K562 (cell line): ENCODE results near the gene SPRING1. TPM values are rescaled to one million over a fixed set of nuclear protein-coding genes. Genes with fewer than 3 reads are reported as not detected.

Experiments
- ATAC-seq: fragments of 200-7000 bp; cut with Tn5 transposase; 3 replicates; pipeline ENCODE4 v1.9.1; 2020; ENCODE audit warnings: moderate library complexity
- BruUV-seq: library from RNA; stranded (reverse); fragments of 400-500 nt; replicated peaks from 2 replicates; lab custom pipeline; 2021; lab: Mats Ljungman, UMichigan
- CTCF ChIA-PET: fragments of 300-600 bp; formaldehyde crosslinking; extraction: SDS; loops from one replicate; lab custom pipeline; 2021; ENCODE audit warnings: low intra/inter-chr PET ratio; lab: Yijun Ruan, JAX
- POLR2A ChIA-PET: fragments of 300-600, 350-650 bp; sonication (Branson Sonifier 250); formaldehyde crosslinking; extraction: SDS; loops from one replicate; lab custom pipeline; 2021; ENCODE audit warnings: antibody characterized with exemption, inconsistent platforms; lab: Yijun Ruan, JAX
- DNase-seq, 4 experiments: peaks; one replicate each; pipeline versions ENCODE4 v3.0.0 to v3.0.0-alpha.2; 2011 to 2018; ENCODE audit warnings: low spot score in 3 of 4, mixed read lengths in 3 of 4; ENCODE audit errors: extremely low read depth in 1 of 4
- FAIRE-seq: peaks from 2 replicates; lab custom pipeline; 2011; peaks lifted over from hg19 to GRCh38; lab: Jason Lieb, UNC
- H2AFZ ChIP-seq: 2 replicates; pipeline ENCODE4 v1.6.0; 2011; ENCODE audit warnings: low read depth, low read length, control low read depth, inconsistent platforms
- H3K27ac ChIP-seq: fragments of 200-600 bp; 3 replicates; pipeline ENCODE4 v1.8.0; 2011; ENCODE audit warnings: low read depth, mild to moderate bottlenecking, control low read depth, inconsistent platforms, low read length, moderate library complexity, mixed read lengths; ENCODE audit errors: extremely low read depth
- H3K27me3 ChIP-seq, 2 experiments: fragments of 300-600 bp in 1 of 2; 2 replicates in 1 of 2; 3 replicates in 1 of 2; pipeline versions ENCODE4 v1.6.0 to v1.8.0; 2011; ENCODE audit warnings: inconsistent platforms in 2 of 2, low read length in 2 of 2, mild to moderate bottlenecking in 1 of 2, mixed read lengths in 1 of 2, moderate library complexity in 1 of 2; ENCODE audit not compliant: control insufficient read depth in 2 of 2, insufficient read depth in 2 of 2
- H3K36me3 ChIP-seq: fragments of 300-600 bp; 3 replicates; pipeline ENCODE4 v1.8.0; 2011; ENCODE audit warnings: mild to moderate bottlenecking, low read length, inconsistent platforms; ENCODE audit not compliant: control insufficient read depth, insufficient read depth
- H3K4me1 ChIP-seq, 2 experiments: fragments of 200-600 bp in 1 of 2; replicated peaks in 1 of 2; 2 replicates in 1 of 2; 3 replicates in 1 of 2; pipeline versions ENCODE4 v1.5.1 to v1.8.0; 2011; ENCODE audit warnings: inconsistent platforms in 2 of 2, low read length in 2 of 2, mild to moderate bottlenecking in 1 of 2, mixed read lengths in 1 of 2, moderate library complexity in 1 of 2; ENCODE audit not compliant: control insufficient read depth in 2 of 2, insufficient read depth in 2 of 2
- H3K4me2 ChIP-seq: 2 replicates; pipeline ENCODE4 v1.6.1; 2011; ENCODE audit warnings: low read length, control low read depth, inconsistent platforms, mixed read lengths; ENCODE audit not compliant: insufficient read depth
- H3K4me3 ChIP-seq: fragments of 200-600 bp; sonication (generic), shearing (Covaris generic); 2 replicates; pipeline ENCODE4 v1.5.1; 2016; ENCODE audit warnings: control low read depth, inconsistent platforms
- H3K79me2 ChIP-seq: fragments of 200-600 bp; 3 replicates; pipeline ENCODE4 v1.8.0; 2011; ENCODE audit warnings: low read length, inconsistent platforms; ENCODE audit not compliant: control insufficient read depth, insufficient read depth
- H3K9ac ChIP-seq, 2 experiments: 2 replicates each; pipeline versions ENCODE4 v1.6.0 to v1.6.1; 2011; ENCODE audit warnings: low read depth in 2 of 2, low read length in 2 of 2, control low read depth in 1 of 2, inconsistent platforms in 1 of 2, mild to moderate bottlenecking in 1 of 2, mixed read lengths in 1 of 2; ENCODE audit not compliant: insufficient read depth in 1 of 2
- H3K9me1 ChIP-seq: one replicate; pipeline ENCODE4 v1.6.0; 2011; ENCODE audit warnings: inconsistent platforms, mild to moderate bottlenecking, low read length, moderate library complexity; ENCODE audit not compliant: control insufficient read depth, insufficient read depth
- H3K9me3 ChIP-seq: replicated peaks from 2 replicates; pipeline ENCODE4 v1.5.1; 2011; ENCODE audit warnings: low read depth, low read length, inconsistent platforms; ENCODE audit not compliant: control insufficient read depth, insufficient read depth
- H4K20me1 ChIP-seq: replicated peaks from 2 replicates; pipeline ENCODE4 v1.6.1; 2011; ENCODE audit warnings: low read length, inconsistent platforms, mixed read lengths; ENCODE audit not compliant: control insufficient read depth, insufficient read depth
- CBX5 ChIP-seq: IDR thresholded peaks from 2 replicates; pipeline ENCODE4 v1.6.1; 2014; ENCODE audit warnings: low read depth, borderline replicate concordance
- EWSR1 ChIP-seq: fragments of 450-650 bp; IDR thresholded peaks from 2 replicates; pipeline ENCODE4 v1.6.1; 2018; ENCODE audit warnings: borderline replicate concordance, mild to moderate bottlenecking, low read depth, moderate library complexity; ENCODE audit not compliant: partially characterized antibody
- KDM4B ChIP-seq, 2 experiments: fragments of 450-650 bp in 1 of 2; sonication (generic) in 1 of 2; IDR thresholded peaks; 2 replicates each; pipeline ENCODE4 v1.6.1; 2016 to 2017; ENCODE audit warnings: borderline replicate concordance in 2 of 2, antibody characterized with exemption in 1 of 2, low read depth in 1 of 2, mild to moderate bottlenecking in 1 of 2
- MYC ChIP-seq, 2 experiments: fragments of 250-450 bp in 1 of 2; sonication (Bioruptor Pico) in 1 of 2; IDR thresholded peaks; 2 replicates each; pipeline versions ENCODE4 v1.5.1 to v1.6.1; 2012 to 2021; ENCODE audit warnings: low read depth in 2 of 2, borderline replicate concordance in 1 of 2, improper control_type of control experiment in 1 of 2, low read length in 1 of 2, mild to moderate bottlenecking in 1 of 2, moderate library complexity in 1 of 2
- OTX1 ChIP-seq: fragments of 450-650 bp; formaldehyde crosslinking; IDR thresholded peaks from 2 replicates; pipeline ENCODE4 v1.4.0; 2022; ENCODE audit warnings: mild to moderate bottlenecking
- PPARD ChIP-seq: fragments of 250-450 bp; sonication (Bioruptor Pico); IDR thresholded peaks from 2 replicates; pipeline ENCODE4 v1.8.0; 2022; ENCODE audit warnings: inconsistent platforms, mild to moderate bottlenecking, moderate library complexity
- RAD51 ChIP-seq: fragments of 450-650 bp; IDR thresholded peaks from 2 replicates; pipeline ENCODE4 v1.7.1; 2016; ENCODE audit warnings: low read depth, mild to moderate bottlenecking, borderline replicate concordance
- SNRNP70 ChIP-seq: fragments of 200-400 bp; formaldehyde crosslinking; optimal IDR thresholded peaks from 2 replicates; pipeline ENCODE3; 2017; ENCODE audit warnings: low read depth, low read length
- ZNF511 ChIP-seq: sonication (generic); formaldehyde crosslinking; IDR thresholded peaks from 2 replicates; pipeline ENCODE4 v1.8.0; 2022; ENCODE audit warnings: mild to moderate bottlenecking, missing genetic modification reagents
- ZNF592 ChIP-seq: fragments of 450-650 bp; IDR thresholded peaks from 2 replicates; pipeline ENCODE4 v1.6.1; 2017; ENCODE audit warnings: antibody characterized with exemption, mild to moderate bottlenecking
- WGBS: fragments of 100-300 bp; shearing (Covaris generic); methylation state at CpG from one replicate; pipeline ENCODE4 v1.1.6; 2016; ENCODE audit warnings: low coverage, mixed read lengths; ENCODE audit not compliant: insufficient coverage; ENCODE audit errors: missing lambda C conversion rate; 5-methylcytosine and 5-hydroxymethylcytosine counted together
- in situ Hi-C: fragments of 300-500 bp; cut with MboI; formaldehyde crosslinking; loops from 4 replicates; pipeline ENCODE4 v1.15.0; 2018; ENCODE audit warnings: inconsistent platforms, mixed read lengths
- intact Hi-C: fragments of 100-400 bp; cut with micrococcal nuclease; formaldehyde crosslinking; loops from 2 replicates; pipeline ENCODE4 v1.14.2; 2022
- polyA plus RNA-seq, 8 experiments: library from polyadenylated mRNA; depleted of rRNA in 4 of 8; stranded (reverse) in 5 of 8; unstranded in 3 of 8; fragments of >200 nt; fragmentation: Nextera tagmentation in 2 of 8; fragmentation: Illumina TruSeq in 1 of 8; extraction: Ambion mirVana in 2 of 8; extraction: Trizol in 1 of 8; gene quantifications; 2 replicates each; pipeline versions ENCODE4 v1.2.1 to v1.2.3, GENCODE V29; 2011 to 2014; ENCODE audit warnings: inconsistent platforms in 1 of 8, missing spikeins in 1 of 8
- total RNA-seq, 7 experiments: library from RNA; depleted of rRNA in 6 of 7; stranded (reverse); fragments of >200 nt in 6 of 7; fragmentation: Illumina TruSeq in 2 of 7; extraction: Trizol in 2 of 7; gene quantifications; 2 replicates each; pipeline versions ENCODE4 v1.2.1 to v1.2.3, GENCODE V29; 2011 to 2021; ENCODE audit warnings: low replicate concordance in 1 of 7
- TF ChIP-seq, protein P1 (sequence below): sonication (generic); formaldehyde crosslinking; IDR thresholded peaks from 2 replicates; pipeline ENCODE4 v1.8.0; 2022; ENCODE audit warnings: mild to moderate bottlenecking, missing genetic modification reagents
- TF ChIP-seq, protein P2 (sequence below): sonication (generic); formaldehyde crosslinking; IDR thresholded peaks from 2 replicates; pipeline ENCODE4 v1.8.0; 2022; ENCODE audit warnings: mild to moderate bottlenecking, low read depth, missing genetic modification reagents

The SPRING1 gene
- total and polyA plus RNA-seq, 9 of the 15 experiments (the other 6 are each of a cell fraction or from before 2014, with no cell fraction given): 1.1 to 20.0 (median 8.0) TPM

- TF ChIP-seq, protein P1, sequence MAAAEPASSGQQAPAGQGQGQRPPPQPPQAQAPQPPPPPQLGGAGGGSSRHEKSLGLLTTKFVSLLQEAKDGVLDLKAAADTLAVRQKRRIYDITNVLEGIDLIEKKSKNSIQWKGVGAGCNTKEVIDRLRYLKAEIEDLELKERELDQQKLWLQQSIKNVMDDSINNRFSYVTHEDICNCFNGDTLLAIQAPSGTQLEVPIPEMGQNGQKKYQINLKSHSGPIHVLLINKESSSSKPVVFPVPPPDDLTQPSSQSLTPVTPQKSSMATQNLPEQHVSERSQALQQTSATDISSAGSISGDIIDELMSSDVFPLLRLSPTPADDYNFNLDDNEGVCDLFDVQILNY (CRISPR knock-in tag): no peak
- 0 out of 2 replicates have a peak, but pooled peaks have one; percentile 17 for TF ChIP-seq ZNF511 (CRISPR knock-in tag)
Observed at GRCh38 chr12:116750298-116750697, 12.4 kb upstream of the SPRING1 start (continued).

GRCh38 chr12:116749884-116750283 is 12.0 kb upstream of the SPRING1 start:
- POLR2A ChIA-PET: interaction anchor here (1.7 kb wide), 1 partner anchor 8 kb away, joined by 4 read pairs; no protein-coding TSS in a partner anchor
- Histone ChIP-seq H3K27ac (no peak overlapping the region), H4K20me1 (no peaks in the 10 kb centered on the region), H3K79me2 (no peaks in the 10 kb centered on the region), H3K4me1 (peaks cover 0 to 6% of the 10 kb centered on the region in 2 experiments; a peak in 2 of 5 replicates), H3K27me3 (peaks cover 16 to 17% of the 10 kb centered on the region in 2 experiments), H3K9me3 (no peaks in the 10 kb centered on the region), H2AFZ (no peak overlapping the region), H3K36me3 (no peaks in the 10 kb centered on the region), H3K4me3 (no peak overlapping the region), H3K4me2 (no peak overlapping the region), H3K9ac (no peak overlapping the region; a peak in 1 of 4 replicates), H3K9me1 (no peaks in the 10 kb centered on the region)
- no peak for FAIRE-seq
- no TSS peak for BruUV-seq
- no peak; the same call in 2 of the 3 replicates for ATAC-seq
- in situ Hi-C loops (no loop called here), intact Hi-C loops (no loop called here)
- CTCF ChIA-PET: no interaction called here
- no peak for DNase-seq
- whole genome bisulfite sequencing: 0% methylated on average over 4 of the region's 26 CpGs
- TF ChIP-seq MYC (IDR thresholded peaks at IDR 0.05; ENCODE audit: low read depth, low read length) (no peak), MYC (CRISPR knock-in tag; IDR thresholded peaks at IDR 0.05; ENCODE audit: borderline replicate concordance, low read depth) (no peak), KDM4B (IDR thresholded peaks at IDR 0.05; ENCODE audit: borderline replicate concordance in 2 of 2, low read depth in 1 of 2) (no peak), OTX1 (CRISPR knock-in tag) (no peak), PPARD (CRISPR knock-in tag) (no peak), ZNF592 (no peak), EWSR1 (no peak), CBX5 (no peak), SNRNP70 (no peak), RAD51 (no peak)
- TF ChIP-seq, protein P2, sequence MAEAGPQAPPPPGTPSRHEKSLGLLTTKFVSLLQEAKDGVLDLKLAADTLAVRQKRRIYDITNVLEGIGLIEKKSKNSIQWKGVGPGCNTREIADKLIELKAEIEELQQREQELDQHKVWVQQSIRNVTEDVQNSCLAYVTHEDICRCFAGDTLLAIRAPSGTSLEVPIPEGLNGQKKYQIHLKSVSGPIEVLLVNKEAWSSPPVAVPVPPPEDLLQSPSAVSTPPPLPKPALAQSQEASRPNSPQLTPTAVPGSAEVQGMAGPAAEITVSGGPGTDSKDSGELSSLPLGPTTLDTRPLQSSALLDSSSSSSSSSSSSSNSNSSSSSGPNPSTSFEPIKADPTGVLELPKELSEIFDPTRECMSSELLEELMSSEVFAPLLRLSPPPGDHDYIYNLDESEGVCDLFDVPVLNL: no peak
